NCI-H2196 (cell line): ENCODE measurements around the gene PPP2R5B.

Experiments used
- DNase-seq: peaks from one replicate; lab custom pipeline; 2025; ENCODE audit not compliant: unreplicated experiment; lab: John Stamatoyannopoulos, UW

Gene PPP2R5B

GRCh38 chr11:64928957-64929356 is 4.5 kb downstream of the PPP2R5B start:
- DNase-seq: no peak

DNA sequence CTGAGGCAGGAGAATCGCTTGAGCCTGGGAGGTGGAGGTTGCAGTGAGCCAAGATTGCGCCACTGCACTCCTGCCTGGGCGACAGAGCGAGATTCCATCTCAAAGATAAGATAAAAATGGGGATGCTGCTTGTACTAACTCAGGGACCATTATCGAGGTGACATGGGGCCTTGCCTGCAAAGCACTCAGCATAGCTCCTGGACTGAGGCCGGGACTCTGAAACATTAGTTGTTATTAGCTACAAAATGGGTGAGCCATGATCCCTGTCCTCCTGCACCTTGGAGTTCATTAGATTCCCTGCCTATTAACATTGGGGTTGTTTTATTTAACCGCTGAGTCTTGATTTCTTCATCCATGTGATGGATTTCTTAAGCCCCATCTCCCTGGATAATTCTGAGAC is 5.1 kb downstream of the PPP2R5B start:
- DNase-seq: no peak

DNA sequence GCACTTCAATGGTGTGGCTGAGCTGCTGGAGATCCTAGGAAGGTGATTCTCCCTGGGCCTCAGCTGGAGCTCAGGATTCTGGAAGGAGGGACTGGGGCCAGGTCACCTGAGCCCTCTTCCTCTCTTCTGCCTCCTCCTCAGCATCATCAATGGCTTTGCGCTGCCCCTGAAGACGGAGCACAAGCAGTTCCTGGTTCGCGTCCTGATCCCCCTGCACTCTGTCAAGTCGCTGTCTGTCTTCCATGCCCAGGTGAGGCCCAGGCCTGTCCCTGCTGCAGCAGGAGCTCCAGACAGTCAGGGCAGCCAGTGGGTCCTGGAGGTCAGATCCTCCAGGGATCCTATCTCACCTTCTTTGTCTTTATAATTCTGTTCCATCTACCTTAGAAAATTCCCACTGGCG is 5.9 kb downstream of the PPP2R5B start:
- no peak for DNase-seq

GRCh38 chr11:64931290-64931689 is 6.8 kb downstream of the PPP2R5B start:
- DNase-seq: no peak

DNA sequence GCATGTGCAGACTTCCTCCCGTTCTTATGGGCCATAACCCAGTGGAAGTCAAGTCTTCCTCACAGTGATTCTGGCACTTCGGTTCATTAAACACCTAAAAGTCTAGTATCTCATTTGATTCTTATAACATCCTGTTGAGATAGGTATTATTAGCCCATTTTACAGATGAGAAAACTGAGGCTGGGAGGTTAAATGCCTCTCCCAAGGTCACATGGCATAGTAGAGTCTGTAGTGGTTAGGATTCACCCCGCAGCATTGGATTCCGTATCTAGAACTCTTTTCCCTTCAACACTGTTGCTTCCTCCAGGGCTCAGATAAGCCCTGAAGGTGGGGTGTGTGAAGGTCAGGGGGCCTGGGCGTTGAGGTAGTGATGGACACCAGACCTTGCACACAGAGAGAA is 7.8 kb downstream of the PPP2R5B start:
- no peak for DNase-seq

GRCh38 chr11:64933213-64933934 is 8.9 kb downstream of the PPP2R5B start:
- no peak for DNase-seq

DNA sequence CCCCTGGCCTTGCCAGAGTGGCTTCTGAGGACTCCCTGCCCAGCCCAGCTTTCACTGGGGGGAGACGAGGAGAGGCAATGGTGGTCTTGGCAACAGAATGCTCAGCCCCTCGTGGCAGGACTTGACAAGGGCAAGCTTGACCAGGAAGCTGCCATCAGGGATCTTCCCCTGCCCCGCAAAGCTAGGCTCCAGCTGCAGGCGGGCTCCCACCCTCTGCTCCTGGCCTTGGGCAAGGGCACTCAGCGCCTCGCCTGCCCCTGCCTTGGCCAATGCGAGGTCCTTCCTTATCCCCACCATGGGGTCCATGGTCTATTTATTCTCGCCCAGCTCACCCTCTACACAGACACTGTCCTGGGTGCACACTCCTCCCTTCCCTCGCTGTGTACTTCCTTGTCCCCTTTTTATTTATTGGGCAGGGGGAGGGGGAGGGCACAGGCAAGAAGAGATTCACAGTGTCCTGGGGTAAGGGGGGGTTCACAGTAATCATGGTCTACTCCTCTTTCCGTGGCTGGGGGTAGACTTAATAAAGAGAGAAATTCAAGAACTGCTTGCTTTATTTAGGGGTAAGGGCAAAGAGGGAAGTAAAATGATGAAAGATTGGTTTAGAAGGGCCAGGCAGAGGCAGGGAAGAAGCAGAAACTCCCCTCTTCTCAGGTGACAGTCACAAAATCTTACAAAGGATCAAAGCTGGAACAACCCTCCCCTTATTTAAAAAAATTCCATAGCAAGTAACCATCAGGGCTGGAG is 9.6 kb downstream of the PPP2R5B start:
- no peak for DNase-seq

- no peak for DNase-seq
Observed at GRCh38 chr11:64934682-64935358, 10.3 kb downstream of the PPP2R5B start.

DNA sequence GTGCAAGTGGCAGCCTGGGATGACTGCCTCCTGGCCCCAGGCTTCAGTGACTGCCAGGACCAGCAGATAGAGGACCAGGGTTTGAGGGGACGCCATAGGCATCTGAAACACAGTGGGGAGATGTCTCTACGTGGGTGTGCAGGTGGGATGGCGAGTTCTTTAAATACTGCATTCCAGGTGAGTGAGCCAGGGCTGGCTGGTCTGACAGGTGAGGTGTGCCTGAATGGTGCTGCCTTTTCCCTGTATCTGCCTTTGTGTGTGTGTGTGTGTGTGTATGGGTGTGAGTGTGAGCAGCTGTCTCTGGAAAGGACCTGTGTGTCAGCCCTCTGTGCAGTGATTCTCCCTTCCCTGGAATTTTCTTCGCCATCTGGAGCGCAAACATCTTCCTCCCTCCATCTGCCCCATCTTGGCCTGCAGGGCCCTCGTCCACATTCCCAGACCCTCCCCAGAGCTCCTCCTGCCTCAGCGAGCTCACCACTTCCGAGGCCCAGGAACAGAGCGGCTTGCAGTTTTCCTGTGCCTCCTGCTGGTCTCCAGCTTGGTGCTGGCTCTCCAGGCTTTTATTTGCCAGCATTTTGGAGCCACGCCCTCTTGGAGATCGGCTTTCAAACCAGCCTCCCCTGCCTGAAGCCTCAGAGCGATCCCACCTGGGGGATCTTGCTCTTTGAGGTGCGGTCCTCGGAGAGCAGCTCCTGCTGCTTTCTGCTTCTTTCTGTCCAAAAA is 11.0 kb downstream of the PPP2R5B start, which contains the start of gene GPHA2:
Gene GPHA2, minus strand, starts transcription at position 535 of the 723 bp plus-strand sequence. Its CDS starts 433 bp downstream, at position 102.
- DNase-seq: peak; percentile 5

GRCh38 chr11:64936539-64936938 is 12.1 kb downstream of the PPP2R5B start:
- no peak for DNase-seq

GRCh38 chr11:64947208-64947814 is 22.8 kb downstream of the PPP2R5B start:
- no peak for DNase-seq

GRCh38 chr11:64951529-64951928 is 27.0 kb downstream of the PPP2R5B start:
- DNase-seq: no peak

DNA sequence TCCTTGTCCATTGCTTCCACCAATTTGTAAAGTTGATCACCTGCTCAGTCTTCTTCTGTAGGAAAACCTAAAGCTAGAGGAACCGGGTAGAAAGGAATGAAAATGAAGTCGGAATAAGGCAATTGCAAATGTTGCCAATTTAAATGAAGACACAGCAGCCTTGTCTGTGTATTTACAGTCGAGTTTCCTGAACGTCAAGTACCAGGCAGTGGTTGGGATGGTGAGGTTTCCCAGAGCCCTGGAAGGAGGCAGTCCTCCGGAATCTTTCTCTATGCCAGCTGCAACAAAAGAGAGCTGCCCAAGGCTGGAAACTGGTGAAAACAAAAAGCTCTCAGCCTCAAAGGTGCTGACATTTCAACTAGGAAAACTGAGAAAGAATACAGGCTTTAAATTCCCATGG is 29.7 kb downstream of the PPP2R5B start:
- no peak for DNase-seq

GRCh38 chr11:64959498-64959897 is 35.0 kb downstream of the PPP2R5B start:
- DNase-seq: no peak

DNA sequence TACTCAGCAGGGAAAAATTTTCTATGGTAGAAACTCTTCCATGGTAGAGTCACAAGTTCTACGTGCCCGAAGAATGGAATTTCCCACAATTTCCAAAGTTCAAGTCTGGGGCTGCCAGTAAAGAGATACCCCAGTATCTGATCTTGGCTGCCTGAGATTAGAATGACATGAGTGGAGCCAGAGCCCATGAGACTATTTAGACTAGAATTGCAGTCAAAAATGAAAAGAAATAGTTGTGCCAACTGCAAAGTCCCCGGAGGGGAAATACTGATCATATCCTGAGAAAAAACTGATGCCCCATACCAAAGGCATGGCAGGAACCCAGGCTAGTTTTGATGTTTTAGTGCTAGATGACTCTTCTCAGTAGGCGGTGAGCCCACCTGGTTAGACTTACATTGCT is 36.2 kb downstream of the PPP2R5B start:
- no peak for DNase-seq

DNA sequence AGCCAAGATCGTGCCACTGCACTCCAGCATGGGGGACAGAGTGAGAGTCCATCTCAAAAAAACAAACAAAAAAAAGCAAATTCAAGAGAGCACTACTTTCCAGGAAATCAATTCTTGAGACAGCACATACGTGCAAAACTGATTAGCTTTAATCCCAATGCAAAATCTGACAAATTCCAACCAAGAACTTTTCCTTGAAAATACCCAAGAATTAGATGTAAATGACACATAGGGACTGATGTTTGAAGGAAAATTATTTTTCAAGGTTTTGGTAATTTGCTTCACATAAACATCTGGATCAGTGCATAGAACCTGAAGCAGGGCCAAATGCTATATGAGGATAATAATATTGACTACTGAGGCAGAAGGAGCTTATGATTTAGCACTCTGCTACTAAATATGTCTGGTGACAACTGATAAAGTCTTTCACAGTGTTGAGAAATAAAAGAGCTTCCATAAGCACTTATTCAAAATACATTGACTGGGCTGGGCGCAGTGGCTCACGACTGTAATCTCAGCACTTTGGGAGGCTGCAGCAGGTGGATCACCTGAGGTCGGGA is 38.7 kb downstream of the PPP2R5B start:
- no peak for DNase-seq

DNA sequence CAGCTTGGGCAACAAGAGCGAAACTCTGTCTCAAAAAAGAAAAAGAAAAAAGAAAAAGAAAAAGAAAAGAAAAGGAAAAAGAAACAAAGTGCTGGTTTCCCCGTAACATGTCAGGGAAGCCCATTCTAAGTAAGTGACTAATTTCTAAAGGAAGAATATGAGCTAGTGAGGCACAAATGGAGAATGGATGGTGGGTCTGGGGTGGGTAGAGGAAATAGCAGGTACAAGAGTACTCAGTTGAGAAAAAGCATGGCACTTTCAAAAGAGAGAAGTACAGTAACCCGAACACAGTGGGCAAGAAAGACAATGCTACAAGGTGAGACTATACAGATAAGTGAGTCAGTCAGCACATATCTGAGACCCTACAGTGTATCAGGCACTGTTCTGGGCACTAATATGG is 42.9 kb downstream of the PPP2R5B start:
- no peak for DNase-seq

- DNase-seq: no peak
Observed at GRCh38 chr11:64969209-64969608, 44.7 kb downstream of the PPP2R5B start.

- DNase-seq: no peak
Observed at GRCh38 chr11:64970731-64971151, 46.3 kb downstream of the PPP2R5B start.

DNA sequence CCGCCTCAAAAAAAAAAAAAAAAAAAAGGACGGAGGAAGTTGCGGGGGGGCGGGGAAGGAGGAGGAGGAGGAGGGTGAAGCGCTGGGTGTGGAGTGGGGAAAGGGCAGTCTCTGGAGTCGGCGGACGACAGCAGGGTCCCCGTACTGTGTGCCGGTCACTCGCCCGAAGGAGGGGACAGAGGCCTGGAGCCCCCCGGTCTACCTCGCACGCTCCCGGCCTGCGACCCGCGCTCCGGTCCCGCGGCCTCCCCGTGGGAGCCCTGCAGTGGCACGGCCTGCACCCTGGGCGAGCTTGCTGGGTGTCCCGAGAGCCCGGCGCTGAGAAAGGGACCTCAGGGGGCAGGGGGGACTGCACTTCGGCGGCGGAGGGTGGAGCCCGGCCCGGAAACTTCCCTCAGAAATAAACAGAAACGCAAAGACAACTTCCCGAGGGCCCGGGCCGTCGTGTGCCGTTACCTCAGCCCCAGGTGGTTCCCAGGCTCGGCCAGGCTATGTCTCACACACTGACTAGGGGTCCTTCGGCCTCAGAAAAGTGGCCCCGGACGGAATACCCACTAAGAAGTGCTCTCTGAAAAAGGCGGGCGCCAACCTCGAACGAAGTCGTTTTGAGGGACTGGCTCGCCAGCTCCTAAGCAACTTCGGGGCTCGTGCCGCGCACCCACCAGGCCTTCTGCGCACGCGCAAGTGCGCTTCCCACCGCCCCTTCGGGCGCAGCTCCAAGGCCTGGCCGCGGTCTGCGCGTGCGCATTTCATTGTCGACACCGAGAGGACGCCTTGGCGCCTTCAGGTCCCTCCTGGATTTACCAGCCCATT is 47.1 kb downstream of the PPP2R5B start, which contains the start of gene MAJIN:
Gene MAJIN, minus strand, starts transcription at position 688 of the 813 bp plus-strand sequence. CDS start 12,703 bp downstream, outside the sequence.
- no peak for DNase-seq
